GM23338 (cell line): ENCODE results near the gene LONRF2. TPM values are rescaled to one million over a fixed set of nuclear protein-coding genes. Genes with fewer than 3 reads are reported as not detected.

Experiments
- ATAC-seq: fragments of 200-7000 bp; cut with Tn5 transposase; 3 replicates; pipeline ENCODE4 v1.9.1; 2020
- DNase-seq: peaks from one replicate; pipeline ENCODE4 v3.0.0-alpha.2; 2015; ENCODE audit warnings: low spot score
- H2AFZ ChIP-seq: fragments of 200-600 bp; sonication (generic); 2 replicates; pipeline ENCODE4 v1.8.0; 2016; ENCODE audit warnings: antibody characterized with exemption, mild to moderate bottlenecking, moderate library complexity
- H3F3A ChIP-seq: fragments of 200-600 bp; sonication (generic); replicated peaks from 2 replicates; pipeline ENCODE4 v1.8.0; 2017; ENCODE audit warnings: antibody characterized with exemption, mixed run types, low read depth
- H3K27ac ChIP-seq: fragments of 200-600 bp; sonication (generic); 2 replicates; pipeline ENCODE4 v1.6.1; 2016; ENCODE audit warnings: low read depth
- H3K27me3 ChIP-seq: fragments of 200-600 bp; sonication (generic); 2 replicates; pipeline ENCODE4 v1.8.0; 2016; ENCODE audit warnings: mild to moderate bottlenecking, mixed run types, moderate library complexity; ENCODE audit not compliant: insufficient read depth
- H3K36me3 ChIP-seq: fragments of 200-600 bp; sonication (generic); 2 replicates; pipeline ENCODE4 v1.8.0; 2016; ENCODE audit warnings: mild to moderate bottlenecking; ENCODE audit not compliant: insufficient read depth
- H3K4me1 ChIP-seq: fragments of 200-600 bp; sonication (generic); 2 replicates; pipeline ENCODE4 v1.8.0; 2016; ENCODE audit warnings: mild to moderate bottlenecking, moderate library complexity; ENCODE audit not compliant: insufficient read depth
- H3K4me2 ChIP-seq: fragments of 200-600 bp; sonication (generic); 2 replicates; pipeline ENCODE4 v1.7.1; 2017; ENCODE audit warnings: mixed run types
- H3K4me3 ChIP-seq: fragments of 200-600 bp; sonication (generic); 2 replicates; pipeline ENCODE4 v1.6.1; 2016; ENCODE audit warnings: mixed run types
- H3K79me2 ChIP-seq: fragments of 200-600 bp; sonication (generic); replicated peaks from 2 replicates; pipeline ENCODE4 v1.8.0; 2017; ENCODE audit warnings: mild to moderate bottlenecking; ENCODE audit not compliant: insufficient read depth
- H3K9me2 ChIP-seq: fragments of 200-600 bp; sonication (generic); 2 replicates; pipeline ENCODE4 v1.8.0; 2017; ENCODE audit not compliant: insufficient read depth
- H4K20me1 ChIP-seq: fragments of 200-600 bp; sonication (generic); replicated peaks from 2 replicates; pipeline ENCODE4 v1.8.0; 2017; ENCODE audit warnings: mild to moderate bottlenecking; ENCODE audit not compliant: insufficient read depth
- H3K27ac Mint-ChIP-seq: 2 replicates; pipeline ENCODE4 v1.8.0; 2020; ENCODE audit warnings: inconsistent platforms, mild to moderate bottlenecking, moderate library complexity, mixed read lengths
- H3K27me3 Mint-ChIP-seq: 3 replicates; pipeline ENCODE4 v1.8.0; 2022; ENCODE audit warnings: low read depth, mild to moderate bottlenecking, moderate library complexity, mixed read lengths, inconsistent platforms; ENCODE audit not compliant: insufficient read depth, poor library complexity
- H3K36me3 Mint-ChIP-seq: 3 replicates; pipeline ENCODE4 v1.8.0; 2021; ENCODE audit warnings: low read depth, mild to moderate bottlenecking, inconsistent platforms, moderate library complexity, mixed read lengths
- H3K4me1 Mint-ChIP-seq: 3 replicates; pipeline ENCODE4 v1.8.0; 2020; ENCODE audit warnings: mild to moderate bottlenecking, inconsistent platforms, mixed read lengths
- H3K4me3 Mint-ChIP-seq: 3 replicates; pipeline ENCODE4 v1.8.0; 2021; ENCODE audit warnings: moderate library complexity, mild to moderate bottlenecking, inconsistent platforms, mixed read lengths
- H3K9me3 Mint-ChIP-seq: 3 replicates; pipeline ENCODE4 v1.8.0; 2020; ENCODE audit warnings: moderate library complexity, mild to moderate bottlenecking, inconsistent platforms, mixed read lengths
- CREB1 ChIP-seq: fragments of 250-450 bp; sonication (Bioruptor Pico); IDR thresholded peaks from 2 replicates; pipeline ENCODE4 v1.5.0; 2020; ENCODE audit warnings: low read depth, mild to moderate bottlenecking, moderate library complexity
- ETS1 ChIP-seq: IDR thresholded peaks from 2 replicates; pipeline ENCODE4 v1.6.1; 2016; ENCODE audit warnings: antibody characterized with exemption
- EZH2 ChIP-seq: fragments of 200-600 bp; sonication (generic); IDR thresholded peaks from one replicate; pipeline ENCODE4 v1.8.0; 2017; ENCODE audit warnings: antibody characterized with exemption, mild to moderate bottlenecking, low read depth; ENCODE audit not compliant: unreplicated experiment
- EZH2phosphoT487 ChIP-seq: fragments of 200-600 bp; sonication (generic); IDR thresholded peaks from one replicate; pipeline ENCODE4 v1.8.1; 2018; ENCODE audit warnings: antibody characterized with exemption; ENCODE audit not compliant: unreplicated experiment
- JUNB ChIP-seq: IDR thresholded peaks from one replicate; pipeline ENCODE4 v1.6.1; 2016; ENCODE audit warnings: antibody characterized with exemption; ENCODE audit not compliant: unreplicated experiment
- NANOG ChIP-seq: IDR thresholded peaks from 2 replicates; pipeline ENCODE4 v1.6.1; 2016; ENCODE audit warnings: antibody characterized with exemption, borderline replicate concordance
- POLR2AphosphoS5 ChIP-seq: IDR thresholded peaks from 2 replicates; pipeline ENCODE4 v1.6.1; 2016; ENCODE audit warnings: antibody characterized with exemption, low read depth
- STAT1 ChIP-seq: IDR thresholded peaks from one replicate; pipeline ENCODE4 v1.6.1; 2016; ENCODE audit warnings: antibody characterized with exemption; ENCODE audit not compliant: unreplicated experiment
- ZNF114 ChIP-seq: fragments of 250-450 bp; sonication (Bioruptor Pico); IDR thresholded peaks from 2 replicates; pipeline ENCODE4 v1.5.0; 2020; ENCODE audit warnings: mild to moderate bottlenecking, moderate library complexity
- ZNF331 ChIP-seq: fragments of 250-450 bp; sonication (Bioruptor Pico); IDR thresholded peaks from 2 replicates; pipeline ENCODE4 v1.5.0; 2020; ENCODE audit warnings: low read depth, mild to moderate bottlenecking, moderate library complexity
- polyA plus RNA-seq: library from polyadenylated mRNA; unstranded; fragments of >200 nt; fragmentation: Nextera tagmentation; extraction: Ambion mirVana; gene quantifications from 2 replicates; pipeline ENCODE4 v1.2.1, GENCODE V29; 2016
- total RNA-seq: library from RNA; depleted of rRNA; stranded (reverse); fragments of >200 nt; shearing (Covaris generic); gene quantifications from 2 replicates; pipeline ENCODE4 v1.2.3, GENCODE V29; 2014
- TF ChIP-seq, protein P1 (sequence below), 2 experiments: fragments of 200-600 bp in 1 of 2; sonication (generic) in 1 of 2; conservative IDR thresholded peaks; 2 replicates each; pipeline versions ENCODE4 v1.5.1 to v1.6.1; 2016 to 2017; ENCODE audit warnings: antibody characterized with exemption in 2 of 2, low read depth in 2 of 2, mild to moderate bottlenecking in 2 of 2, moderate library complexity in 1 of 2
- TF ChIP-seq, protein P2 (sequence below): IDR thresholded peaks from one replicate; pipeline ENCODE4 v1.6.1; 2018; ENCODE audit warnings: antibody characterized with exemption; ENCODE audit not compliant: unreplicated experiment
- TF ChIP-seq, protein P3 (sequence below): fragments of 250-450 bp; sonication (Bioruptor Pico); IDR thresholded peaks from 2 replicates; pipeline ENCODE4 v1.5.0; 2020; ENCODE audit warnings: mild to moderate bottlenecking, moderate library complexity

The LONRF2 gene
- total and polyA plus RNA-seq, 2 experiments from 2014 or later = 0.05 to 0.24 TPM

DNA sequence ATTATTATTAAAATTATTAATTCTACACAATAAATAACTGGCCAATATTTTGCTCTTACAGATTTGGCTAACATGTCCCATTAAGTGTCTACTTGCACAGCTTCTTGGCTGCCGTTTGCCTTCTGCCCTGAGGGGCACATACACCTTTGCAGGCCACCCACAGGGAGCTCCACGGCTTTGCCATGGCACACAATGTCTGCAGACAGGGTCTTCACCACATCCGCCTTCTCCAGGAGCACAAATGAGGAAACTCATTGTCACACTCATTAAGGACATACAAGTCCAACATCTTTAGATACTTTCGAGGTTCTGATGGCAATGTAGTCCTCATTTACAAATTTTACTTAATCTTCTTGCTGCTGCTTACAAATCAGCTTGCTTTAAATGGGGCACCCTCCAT lies 45.6 kb downstream of the LONRF2 start:
- Mint-ChIP-seq H3K4me3 (no peak overlapping the region), H3K27ac (no peak overlapping the region), H3K36me3 (no peaks in the 10 kb centered on the region), H3K4me1 (peaks cover 17% of the 10 kb centered on the region), H3K9me3 (no peaks in the 10 kb centered on the region), H3K27me3 (peaks cover 5% of the 10 kb centered on the region)
- Histone ChIP-seq H3K4me3 (no peak overlapping the region), H3F3A (no peaks in the 10 kb centered on the region), H4K20me1 (no peaks in the 10 kb centered on the region), H3K36me3 (no peaks in the 10 kb centered on the region), H2AFZ (no peak overlapping the region), H3K27ac (no peak overlapping the region), H3K9me2 (0 out of 2 replicates have a peak, but pooled peaks cover 7% of the 10 kb centered on the region), H3K79me2 (no peaks in the 10 kb centered on the region), H3K4me2 (no peak overlapping the region), H3K4me1 (peaks cover 19% of the 10 kb centered on the region), H3K27me3 (no peaks in the 10 kb centered on the region)
- ATAC-seq (no peak), DNase-seq (no peak)
- TF ChIP-seq NANOG (no peak), JUNB (no peak), ZNF114 (CRISPR knock-in tag) (no peak), CREB1 (CRISPR knock-in tag) (no peak), EZH2phosphoT487 (no peak), ETS1 (no peak), EZH2 (no peak), STAT1 (no peak), POLR2AphosphoS5 (no peak), ZNF331 (CRISPR knock-in tag) (no peak)
- TF ChIP-seq, protein P1, sequence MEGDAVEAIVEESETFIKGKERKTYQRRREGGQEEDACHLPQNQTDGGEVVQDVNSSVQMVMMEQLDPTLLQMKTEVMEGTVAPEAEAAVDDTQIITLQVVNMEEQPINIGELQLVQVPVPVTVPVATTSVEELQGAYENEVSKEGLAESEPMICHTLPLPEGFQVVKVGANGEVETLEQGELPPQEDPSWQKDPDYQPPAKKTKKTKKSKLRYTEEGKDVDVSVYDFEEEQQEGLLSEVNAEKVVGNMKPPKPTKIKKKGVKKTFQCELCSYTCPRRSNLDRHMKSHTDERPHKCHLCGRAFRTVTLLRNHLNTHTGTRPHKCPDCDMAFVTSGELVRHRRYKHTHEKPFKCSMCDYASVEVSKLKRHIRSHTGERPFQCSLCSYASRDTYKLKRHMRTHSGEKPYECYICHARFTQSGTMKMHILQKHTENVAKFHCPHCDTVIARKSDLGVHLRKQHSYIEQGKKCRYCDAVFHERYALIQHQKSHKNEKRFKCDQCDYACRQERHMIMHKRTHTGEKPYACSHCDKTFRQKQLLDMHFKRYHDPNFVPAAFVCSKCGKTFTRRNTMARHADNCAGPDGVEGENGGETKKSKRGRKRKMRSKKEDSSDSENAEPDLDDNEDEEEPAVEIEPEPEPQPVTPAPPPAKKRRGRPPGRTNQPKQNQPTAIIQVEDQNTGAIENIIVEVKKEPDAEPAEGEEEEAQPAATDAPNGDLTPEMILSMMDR (conservative IDR thresholded peaks at IDR 0.05; ENCODE audit: low read depth in 2 of 2) = no peak
- TF ChIP-seq, protein P2, sequence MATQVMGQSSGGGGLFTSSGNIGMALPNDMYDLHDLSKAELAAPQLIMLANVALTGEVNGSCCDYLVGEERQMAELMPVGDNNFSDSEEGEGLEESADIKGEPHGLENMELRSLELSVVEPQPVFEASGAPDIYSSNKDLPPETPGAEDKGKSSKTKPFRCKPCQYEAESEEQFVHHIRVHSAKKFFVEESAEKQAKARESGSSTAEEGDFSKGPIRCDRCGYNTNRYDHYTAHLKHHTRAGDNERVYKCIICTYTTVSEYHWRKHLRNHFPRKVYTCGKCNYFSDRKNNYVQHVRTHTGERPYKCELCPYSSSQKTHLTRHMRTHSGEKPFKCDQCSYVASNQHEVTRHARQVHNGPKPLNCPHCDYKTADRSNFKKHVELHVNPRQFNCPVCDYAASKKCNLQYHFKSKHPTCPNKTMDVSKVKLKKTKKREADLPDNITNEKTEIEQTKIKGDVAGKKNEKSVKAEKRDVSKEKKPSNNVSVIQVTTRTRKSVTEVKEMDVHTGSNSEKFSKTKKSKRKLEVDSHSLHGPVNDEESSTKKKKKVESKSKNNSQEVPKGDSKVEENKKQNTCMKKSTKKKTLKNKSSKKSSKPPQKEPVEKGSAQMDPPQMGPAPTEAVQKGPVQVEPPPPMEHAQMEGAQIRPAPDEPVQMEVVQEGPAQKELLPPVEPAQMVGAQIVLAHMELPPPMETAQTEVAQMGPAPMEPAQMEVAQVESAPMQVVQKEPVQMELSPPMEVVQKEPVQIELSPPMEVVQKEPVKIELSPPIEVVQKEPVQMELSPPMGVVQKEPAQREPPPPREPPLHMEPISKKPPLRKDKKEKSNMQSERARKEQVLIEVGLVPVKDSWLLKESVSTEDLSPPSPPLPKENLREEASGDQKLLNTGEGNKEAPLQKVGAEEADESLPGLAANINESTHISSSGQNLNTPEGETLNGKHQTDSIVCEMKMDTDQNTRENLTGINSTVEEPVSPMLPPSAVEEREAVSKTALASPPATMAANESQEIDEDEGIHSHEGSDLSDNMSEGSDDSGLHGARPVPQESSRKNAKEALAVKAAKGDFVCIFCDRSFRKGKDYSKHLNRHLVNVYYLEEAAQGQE = no peak
- TF ChIP-seq, protein P3, sequence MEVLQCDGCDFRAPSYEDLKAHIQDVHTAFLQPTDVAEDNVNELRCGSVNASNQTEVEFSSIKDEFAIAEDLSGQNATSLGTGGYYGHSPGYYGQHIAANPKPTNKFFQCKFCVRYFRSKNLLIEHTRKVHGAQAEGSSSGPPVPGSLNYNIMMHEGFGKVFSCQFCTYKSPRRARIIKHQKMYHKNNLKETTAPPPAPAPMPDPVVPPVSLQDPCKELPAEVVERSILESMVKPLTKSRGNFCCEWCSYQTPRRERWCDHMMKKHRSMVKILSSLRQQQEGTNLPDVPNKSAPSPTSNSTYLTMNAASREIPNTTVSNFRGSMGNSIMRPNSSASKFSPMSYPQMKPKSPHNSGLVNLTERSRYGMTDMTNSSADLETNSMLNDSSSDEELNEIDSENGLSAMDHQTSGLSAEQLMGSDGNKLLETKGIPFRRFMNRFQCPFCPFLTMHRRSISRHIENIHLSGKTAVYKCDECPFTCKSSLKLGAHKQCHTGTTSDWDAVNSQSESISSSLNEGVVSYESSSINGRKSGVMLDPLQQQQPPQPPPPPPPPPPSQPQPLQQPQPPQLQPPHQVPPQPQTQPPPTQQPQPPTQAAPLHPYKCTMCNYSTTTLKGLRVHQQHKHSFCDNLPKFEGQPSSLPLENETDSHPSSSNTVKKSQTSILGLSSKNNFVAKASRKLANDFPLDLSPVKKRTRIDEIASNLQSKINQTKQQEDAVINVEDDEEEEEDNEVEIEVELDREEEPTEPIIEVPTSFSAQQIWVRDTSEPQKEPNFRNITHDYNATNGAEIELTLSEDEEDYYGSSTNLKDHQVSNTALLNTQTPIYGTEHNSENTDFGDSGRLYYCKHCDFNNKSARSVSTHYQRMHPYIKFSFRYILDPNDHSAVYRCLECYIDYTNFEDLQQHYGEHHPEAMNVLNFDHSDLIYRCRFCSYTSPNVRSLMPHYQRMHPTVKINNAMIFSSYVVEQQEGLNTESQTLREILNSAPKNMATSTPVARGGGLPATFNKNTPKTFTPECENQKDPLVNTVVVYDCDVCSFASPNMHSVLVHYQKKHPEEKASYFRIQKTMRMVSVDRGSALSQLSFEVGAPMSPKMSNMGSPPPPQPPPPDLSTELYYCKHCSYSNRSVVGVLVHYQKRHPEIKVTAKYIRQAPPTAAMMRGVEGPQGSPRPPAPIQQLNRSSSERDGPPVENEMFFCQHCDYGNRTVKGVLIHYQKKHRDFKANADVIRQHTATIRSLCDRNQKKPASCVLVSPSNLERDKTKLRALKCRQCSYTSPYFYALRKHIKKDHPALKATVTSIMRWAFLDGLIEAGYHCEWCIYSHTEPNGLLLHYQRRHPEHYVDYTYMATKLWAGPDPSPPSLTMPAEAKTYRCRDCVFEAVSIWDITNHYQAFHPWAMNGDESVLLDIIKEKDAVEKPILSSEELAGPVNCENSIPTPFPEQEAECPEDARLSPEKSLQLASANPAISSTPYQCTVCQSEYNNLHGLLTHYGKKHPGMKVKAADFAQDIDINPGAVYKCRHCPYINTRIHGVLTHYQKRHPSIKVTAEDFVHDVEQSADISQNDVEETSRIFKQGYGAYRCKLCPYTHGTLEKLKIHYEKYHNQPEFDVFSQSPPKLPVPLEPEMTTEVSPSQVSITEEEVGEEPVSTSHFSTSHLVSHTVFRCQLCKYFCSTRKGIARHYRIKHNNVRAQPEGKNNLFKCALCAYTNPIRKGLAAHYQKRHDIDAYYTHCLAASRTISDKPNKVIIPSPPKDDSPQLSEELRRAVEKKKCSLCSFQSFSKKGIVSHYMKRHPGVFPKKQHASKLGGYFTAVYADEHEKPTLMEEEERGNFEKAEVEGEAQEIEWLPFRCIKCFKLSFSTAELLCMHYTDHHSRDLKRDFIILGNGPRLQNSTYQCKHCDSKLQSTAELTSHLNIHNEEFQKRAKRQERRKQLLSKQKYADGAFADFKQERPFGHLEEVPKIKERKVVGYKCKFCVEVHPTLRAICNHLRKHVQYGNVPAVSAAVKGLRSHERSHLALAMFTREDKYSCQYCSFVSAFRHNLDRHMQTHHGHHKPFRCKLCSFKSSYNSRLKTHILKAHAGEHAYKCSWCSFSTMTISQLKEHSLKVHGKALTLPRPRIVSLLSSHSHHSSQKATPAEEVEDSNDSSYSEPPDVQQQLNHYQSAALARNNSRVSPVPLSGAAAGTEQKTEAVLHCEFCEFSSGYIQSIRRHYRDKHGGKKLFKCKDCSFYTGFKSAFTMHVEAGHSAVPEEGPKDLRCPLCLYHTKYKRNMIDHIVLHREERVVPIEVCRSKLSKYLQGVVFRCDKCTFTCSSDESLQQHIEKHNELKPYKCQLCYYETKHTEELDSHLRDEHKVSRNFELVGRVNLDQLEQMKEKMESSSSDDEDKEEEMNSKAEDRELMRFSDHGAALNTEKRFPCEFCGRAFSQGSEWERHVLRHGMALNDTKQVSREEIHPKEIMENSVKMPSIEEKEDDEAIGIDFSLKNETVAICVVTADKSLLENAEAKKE (CRISPR knock-in tag) = no peak
